Activated CD4-positive, alpha-beta T cell treated with anti-CD3 and anti-CD28 coated beads for 48 hours (primary cell): Measurements from ENCODE around the gene AGTRAP.

Source experiments
- DNase-seq: peaks from one replicate; pipeline ENCODE4 v3.0.0-alpha.2; 2020

The AGTRAP gene

DNA sequence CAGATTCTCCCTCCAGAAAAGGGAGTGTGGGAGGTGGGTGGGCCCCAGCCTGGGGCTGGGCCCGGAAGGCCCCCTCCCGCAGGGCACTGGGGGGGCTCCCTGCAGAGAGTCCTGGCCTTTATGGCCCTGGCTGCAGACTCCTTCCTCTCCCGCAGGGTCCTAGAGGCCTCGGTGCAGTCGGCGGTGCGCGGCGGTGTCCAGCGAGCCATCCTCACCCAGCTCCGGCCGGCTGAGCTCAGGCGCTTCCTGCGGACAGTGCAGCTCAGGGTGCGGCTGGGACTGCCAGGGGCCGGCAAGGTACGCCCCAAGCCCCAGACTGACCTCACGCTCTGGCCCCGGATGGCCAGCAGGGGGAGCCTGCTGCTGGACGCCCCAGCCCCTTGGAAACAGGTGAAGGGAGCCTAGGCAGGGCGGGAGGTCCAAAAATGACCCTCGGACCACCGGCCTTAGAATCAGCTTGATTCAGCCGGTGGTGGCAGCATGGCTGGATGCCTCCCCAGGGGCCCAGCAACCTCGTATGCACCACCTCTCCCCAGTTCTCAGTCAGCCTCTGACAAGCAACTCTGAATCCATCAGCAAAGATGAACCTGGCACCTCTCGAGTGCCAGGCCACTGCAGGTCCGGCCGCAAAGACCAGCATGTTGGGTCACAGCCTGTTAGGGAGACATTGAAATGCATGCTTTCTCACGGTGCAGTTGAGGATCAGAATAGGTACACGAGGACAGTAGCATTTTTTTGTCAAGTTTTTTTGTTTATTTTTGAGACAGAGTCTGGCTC lies 49.2 kb downstream of the AGTRAP start:
- peak; percentile 47 for DNase-seq

DNA sequence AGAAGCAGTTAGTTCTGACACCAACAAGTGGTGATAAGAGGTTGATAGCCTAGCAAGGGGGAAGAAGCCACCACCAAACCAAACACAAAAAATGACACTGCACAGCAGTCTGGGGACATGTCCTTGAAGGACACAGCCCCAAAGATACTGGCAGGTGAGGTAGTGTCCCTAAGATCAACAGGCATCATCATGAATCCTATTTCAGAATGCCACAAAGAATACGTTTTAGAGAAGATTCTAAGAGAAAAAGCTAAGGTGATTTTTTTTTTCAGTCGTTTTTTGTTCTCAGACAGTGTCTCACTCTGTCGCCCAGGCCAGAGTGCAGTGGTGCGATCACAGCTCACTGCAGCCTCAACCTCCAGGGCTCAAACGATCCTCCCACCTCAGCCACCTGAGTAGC lies 50.2 kb downstream of the AGTRAP start:
- DNase-seq, result no peak

DNA sequence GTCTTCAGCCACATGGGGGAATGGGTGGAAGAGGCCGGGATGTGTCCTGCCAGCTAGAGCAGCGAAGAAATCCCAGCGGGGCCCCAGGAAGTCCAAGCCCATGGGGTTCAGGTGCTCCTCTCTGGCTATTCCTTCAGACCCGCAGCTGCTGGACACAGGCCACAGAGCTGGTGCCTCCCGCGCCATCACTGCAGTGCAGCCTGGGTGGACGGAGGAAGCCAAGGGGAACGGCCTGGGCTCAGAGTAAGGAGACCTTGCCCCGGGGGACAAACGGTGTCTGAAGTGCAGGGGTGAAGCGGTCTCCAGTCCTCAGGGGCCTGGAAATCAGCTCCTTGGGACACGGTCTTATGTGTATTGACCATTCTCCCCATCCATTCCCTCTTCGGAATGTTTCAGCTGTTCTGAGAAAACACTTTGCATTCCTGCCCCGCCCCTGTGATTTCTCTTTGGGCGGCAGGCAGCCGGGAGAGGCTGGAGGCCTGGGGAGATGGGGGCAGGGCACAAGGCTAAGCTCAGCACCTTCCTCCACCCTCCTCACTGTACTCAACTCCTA lies 51.4 kb downstream of the AGTRAP start:
- DNase-seq, result no peak

DNA sequence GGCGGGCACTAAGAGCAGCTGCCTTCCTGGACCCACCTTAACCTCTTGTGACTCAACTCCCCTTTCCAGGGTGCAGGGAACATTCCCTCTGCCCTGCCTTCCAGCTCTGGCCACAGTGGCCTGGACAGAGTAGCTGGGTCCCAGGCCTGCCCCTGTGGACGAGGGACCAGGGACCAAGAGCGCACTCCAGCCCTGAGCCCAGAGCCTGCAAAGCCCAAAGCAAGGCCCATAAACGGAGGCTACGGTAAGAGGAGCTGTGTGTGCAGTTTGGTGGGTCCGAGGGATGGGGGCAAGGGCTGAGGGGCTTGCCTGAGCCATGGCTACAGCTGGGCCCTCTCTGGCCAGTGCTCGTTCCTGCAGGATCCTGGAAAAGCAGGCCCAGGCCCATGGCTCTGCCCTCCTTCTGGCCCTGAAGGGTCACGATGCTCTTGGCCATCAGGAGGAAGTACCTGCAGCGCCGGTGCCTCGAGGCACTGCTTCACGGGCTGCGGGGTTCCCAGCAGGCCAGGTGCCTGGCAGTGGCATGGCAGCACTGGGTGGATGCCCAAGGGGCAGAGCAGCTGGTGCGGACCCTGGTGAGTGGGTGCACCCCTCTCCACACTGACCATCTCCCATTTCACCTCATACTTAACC lies 52.0 kb downstream of the AGTRAP start:
- no peak for DNase-seq

DNA sequence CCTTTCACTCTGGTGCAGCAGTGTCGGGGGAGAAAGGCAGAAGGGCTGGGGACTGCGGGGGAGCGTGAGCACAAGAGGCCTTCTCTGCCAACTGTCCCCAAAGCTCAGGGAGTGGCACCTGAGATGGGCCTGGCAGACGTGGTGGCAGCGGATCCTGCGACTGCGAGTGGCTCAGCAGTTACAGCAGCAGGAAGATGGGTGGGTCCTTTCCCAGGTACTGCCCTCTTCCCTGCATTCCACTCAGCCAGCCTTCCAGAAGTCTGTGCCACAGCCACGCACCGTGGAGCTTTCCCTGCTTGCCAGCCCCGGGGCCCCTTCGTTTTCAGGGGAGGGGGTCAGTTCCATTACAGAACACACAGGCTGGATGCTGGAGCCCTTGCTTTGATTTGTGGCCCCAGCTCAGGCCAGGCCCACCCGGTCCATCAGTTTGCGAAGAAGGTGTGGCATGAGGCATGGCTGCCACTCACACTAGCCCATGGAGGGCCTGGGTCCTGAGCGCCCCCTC lies 52.7 kb downstream of the AGTRAP start:
- no peak for DNase-seq

DNA sequence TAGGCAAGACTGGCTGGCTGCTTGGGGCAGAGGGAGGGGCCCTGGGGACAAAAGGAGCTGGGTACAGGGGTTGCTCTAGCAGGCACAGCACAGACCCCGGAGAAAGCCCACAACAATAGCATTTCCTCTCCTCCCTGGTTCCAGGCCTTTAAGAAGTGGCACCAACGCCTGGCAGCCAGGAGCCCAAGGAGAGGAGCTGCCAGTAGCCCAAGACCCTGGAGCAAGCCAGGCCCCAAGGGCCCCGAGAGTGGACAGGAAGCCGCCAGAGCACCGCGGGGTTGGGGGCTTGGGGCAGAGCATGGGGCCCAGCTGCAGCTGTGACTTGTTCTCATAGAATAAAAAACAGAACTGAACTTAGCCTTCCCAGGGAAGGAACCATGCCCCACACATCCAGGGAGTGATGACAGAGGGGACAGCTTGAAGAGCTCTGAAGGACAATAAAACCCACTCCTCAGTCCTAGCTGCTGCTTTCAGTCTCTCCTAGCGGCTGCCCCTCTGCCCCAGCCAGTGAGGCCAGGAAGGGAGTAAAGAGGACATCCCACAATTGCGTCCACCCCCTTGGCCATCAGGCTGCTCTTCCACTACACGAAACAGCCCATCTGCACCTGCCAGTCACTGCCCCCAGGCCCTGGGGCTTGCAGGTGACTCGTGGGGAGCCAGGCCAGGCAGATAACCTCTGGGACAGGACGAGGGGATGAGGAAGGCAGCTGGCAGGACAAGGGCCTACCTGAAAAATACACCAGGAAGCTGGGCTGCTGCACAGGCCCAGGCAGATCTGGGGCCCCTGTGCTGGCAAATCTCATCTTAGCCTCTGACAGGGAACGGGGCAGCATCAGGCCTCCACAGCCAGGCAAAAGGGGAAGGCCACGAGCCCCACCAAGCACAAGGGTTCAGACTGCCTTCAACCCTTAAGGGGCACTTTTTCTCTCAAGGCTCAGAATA lies 53.5 kb downstream of the AGTRAP start:
- no peak for DNase-seq

DNA sequence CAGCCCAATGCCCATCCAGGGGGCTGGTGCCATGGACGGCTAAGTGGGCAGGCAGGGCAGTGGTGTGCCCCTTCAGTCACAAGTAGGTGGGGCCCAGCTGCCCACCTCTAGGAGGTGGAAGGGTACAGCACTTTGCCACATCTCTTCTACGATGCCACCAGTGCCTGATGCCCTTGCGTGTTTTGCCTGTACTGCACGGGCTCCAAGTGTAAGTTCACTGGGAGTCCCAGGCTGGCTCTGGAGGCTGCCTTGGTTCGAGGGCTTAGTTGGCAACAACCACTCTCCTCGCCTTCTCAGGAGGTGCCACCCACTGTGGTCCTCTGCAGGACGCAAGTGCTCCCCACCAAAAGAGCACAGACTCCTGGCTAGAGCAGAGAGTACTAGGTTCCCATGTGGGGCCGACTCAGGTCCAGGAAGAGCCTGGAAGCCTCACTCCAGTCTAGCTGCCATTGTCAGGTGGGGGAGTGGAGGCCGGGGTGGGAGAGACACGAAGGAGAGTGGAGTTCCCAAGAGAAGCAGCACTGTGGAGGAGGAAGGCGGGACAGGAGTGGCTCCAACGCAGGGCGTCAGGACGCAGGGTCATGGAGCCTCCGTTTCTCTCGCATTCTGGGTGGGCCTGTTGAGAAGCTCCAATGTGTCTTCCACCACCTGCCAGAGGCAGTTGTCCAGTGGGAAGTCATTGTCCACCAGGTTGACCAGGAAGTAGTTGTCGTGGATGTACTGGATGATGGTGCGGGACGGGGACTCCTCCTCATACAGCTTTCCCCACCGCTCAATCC lies 54.4 kb downstream of the AGTRAP start:
- no peak for DNase-seq

DNA sequence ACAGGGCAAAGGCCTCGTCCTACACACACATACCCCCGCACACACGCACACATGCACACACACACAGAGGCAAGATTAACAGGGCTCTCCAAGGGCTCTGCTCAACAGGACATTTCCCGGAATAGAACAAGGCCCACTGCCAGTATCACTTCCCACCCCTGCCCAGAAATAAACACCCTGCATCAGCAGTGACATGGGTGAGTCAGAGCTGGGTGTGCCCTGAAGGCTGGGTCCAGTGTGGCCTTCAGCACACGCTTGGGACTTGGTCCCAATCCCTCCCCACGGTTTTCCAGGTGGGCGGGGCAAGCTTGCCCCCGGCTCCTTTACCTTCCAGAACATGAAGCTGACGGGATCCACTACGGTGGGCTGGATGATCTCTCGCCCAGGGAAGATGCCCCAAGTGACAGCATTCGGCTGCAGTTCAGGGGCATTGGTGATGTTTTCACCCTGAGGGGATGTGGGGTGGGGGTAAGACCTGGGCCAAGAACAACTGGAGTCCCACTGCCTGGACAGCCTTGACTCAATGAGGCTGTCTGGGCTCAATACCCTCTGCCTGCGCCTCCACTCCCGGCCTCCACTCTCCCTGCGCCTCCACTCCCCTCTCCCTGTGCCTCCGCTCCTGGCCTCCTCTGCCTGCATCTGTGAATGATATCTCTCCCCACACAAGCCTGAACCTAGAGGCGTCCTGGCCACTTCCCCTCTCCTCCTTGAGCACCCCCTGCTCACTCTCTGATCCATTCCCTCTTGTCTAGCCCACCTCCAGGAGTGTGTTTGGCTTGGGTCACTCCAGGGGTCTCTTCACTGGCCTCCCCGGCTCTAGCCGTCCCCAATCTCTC lies 55.2 kb downstream of the AGTRAP start:
- DNase-seq, result no peak

DNA sequence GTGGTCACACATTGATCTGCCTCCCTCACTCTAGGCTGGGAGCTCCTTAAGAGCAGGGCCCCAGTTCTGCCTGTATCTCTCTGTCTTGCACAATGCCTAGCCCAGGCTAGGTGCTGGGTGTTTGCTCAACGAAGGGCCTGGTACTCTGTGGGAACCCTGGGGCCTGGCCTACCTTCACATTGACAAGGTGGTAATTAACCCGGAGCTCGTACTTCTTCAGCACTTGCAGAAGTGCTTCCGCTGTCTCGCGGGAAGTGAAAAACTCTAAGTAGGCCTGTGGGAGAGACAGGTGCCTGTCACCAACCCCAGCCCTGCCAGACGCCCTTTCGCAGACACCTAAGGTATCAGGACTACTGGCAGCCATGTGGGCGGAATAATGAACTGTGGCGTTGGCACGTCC lies 56.2 kb downstream of the AGTRAP start:
- no peak for DNase-seq

DNA sequence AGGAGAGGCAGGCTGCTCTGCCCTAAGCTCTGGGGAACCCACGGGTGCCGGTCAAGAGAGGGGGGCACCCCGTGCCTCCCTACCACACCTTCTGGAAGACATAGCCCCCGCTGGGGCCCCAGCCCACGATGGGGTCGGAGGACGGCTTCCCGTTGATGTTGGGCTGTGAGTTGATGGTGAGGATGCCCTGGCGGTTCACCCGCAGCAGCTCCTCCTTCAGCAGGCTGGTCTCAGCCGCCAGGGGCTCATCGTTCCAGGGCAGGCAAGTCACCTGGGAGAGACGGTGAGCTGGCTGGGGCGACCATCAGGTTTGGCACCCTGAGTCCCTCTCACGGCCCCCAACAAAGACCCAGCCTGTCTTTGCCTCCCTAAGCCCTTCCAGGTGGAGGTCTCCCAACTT lies 57.9 kb downstream of the AGTRAP start:
- no peak for DNase-seq

DNA sequence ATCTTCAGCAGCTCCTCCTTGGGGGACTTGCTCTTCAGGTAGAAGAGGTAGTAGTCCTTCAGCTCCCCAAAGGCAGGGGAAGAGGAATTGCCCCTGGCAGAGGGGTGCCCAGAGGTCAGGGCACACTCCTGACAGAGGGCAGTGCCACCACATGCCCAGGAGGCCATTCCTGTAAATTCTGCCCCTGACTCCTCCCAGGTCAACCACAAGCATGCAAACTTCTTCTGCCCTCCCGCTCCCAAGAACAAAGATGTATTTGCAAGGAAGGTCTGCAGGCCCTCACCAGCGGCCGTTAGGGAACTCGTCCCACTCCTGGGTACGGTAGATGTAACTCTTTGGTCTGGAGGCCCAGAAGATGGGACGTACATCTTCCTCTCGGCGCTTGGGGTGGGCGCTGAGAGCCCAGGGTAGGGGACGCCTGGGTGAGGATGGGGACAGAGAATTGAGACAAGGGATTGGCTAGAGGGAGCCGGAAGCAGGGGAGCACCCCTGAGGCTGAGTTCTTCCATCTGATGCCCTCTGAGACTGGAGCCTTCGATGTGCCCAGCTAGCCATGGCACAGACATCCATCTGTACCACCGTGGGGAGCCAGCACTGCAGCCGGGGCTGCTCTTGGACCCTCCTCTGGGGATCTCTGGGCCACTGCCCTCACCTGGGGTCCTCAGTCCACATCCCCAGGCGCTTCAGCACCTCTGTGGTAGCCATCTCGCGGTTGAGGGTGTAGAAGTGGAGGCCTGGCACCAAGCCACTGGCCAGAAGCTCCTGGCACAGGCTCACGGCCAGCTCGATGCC lies 58.7 kb downstream of the AGTRAP start:
- no peak for DNase-seq

DNA sequence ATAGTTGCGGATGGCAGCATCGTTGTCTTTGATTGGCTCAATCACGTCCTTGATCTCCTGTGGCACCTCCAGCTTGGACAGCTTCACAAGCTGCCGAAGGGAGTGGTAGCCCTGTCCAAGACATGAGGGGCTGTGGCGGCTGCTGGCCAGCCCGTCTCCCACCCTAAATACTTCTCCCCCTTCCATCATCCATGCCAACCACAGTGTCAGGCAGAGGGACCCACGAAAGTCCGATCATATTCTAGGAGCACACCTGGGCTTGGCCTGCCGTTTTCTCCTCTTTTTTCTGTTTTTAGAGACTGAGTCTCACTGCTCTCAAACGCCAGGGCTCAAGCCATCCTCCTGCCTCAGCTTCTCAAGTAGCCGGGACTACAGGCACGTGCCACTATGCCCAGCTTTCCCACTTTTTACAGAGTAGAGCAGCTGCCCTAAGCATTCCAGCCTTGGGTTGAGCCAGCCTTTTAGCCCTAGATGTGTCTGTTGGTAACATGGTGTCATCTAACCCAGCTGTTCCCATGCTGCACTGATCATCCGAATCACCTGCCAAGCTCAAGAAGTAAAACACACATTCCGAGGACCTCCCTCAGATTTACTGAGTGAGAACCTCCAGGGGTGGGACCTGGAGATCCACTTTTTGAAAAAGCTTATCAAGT lies 59.4 kb downstream of the AGTRAP start:
- DNase-seq, result no peak

DNA sequence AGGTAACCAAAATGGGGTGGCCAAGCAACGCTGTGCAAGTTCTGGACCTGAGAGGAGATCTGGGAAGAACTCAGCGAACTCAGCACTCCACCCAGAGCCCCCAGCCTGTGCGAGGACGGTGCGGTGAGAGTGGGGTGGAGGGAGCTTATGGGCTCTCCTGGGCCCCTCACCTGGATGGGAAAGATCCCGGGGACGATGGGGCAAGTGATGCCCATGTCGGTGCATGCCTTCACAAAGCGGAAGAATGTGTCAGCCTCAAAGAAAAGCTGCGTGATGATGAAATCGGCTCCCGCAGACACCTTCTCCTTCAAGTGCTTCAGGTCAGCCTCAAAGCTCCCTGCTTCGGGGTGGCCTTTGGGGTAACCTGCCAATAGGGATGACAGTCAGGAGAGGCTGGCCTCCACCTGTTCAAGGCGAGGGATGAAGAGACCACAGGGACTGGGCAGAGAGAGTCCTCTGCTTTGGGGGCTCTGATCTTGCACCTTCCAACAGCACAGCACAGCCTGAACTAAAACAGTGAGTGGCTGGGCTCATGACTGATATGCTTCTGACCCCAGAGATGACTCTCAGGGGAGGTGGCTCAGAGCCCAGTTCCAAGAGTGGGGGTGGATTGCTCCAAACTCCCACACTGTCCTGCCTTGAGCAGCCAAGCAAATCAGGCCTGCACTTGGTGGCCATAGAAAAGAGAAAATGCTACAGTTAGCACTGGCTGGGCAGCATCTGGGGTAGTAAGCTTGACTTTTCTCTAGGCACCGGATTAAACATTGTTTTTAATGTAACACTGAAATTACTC lies 60.3 kb downstream of the AGTRAP start:
- no peak for DNase-seq

DNA sequence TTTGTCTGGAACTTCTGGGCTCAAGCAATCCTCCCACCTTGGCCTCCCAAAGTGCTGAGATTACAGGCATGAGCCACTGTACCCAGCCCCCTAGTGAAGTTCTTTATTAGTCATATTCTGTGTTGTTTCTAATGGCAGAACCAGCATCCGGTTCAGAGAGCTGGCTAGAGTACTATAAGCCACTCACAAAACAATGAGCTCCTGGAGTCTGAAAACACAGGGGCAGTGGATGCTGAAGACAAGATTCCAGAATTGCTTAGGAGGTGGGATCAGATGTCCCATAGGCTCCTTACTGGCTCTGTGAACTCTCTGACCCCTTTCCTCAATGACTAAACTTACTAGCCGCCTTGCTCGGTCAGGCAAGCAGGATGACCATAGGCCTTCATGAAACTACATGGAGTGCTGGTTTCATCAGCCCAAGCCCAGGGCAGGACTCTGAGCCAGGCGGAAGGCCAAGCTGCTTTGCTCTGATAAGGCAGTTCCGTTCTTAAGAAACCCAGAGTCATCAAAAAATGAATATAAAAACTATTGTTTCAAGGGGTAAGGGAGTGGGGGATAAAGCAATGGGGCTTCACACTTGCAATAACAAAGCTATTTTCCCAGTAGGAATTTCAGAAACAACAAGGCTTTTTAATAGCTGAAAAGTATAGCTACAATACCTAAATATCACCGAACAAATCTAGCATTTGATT lies 61.7 kb downstream of the AGTRAP start:
- no peak for DNase-seq

DNA sequence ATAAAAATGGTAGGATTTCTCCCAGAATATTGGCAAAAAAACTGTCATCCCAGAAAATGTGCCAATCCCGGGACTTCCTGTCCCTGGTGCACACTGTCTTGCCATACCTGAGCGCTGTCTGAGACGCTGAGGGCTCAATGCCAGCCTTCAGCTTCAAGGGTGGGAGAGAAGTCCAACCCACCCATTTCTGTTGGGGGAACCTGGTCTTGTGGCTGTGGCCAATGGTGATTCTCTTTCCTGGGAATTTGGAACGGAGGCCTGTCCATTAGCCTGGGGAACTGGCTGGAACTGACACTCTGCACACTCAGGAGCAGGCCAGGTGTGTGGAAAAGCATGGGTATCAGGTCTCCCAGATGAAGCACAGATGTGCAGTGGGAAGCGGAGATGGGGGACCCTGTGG lies 63.2 kb downstream of the AGTRAP start:
- no peak for DNase-seq

DNA sequence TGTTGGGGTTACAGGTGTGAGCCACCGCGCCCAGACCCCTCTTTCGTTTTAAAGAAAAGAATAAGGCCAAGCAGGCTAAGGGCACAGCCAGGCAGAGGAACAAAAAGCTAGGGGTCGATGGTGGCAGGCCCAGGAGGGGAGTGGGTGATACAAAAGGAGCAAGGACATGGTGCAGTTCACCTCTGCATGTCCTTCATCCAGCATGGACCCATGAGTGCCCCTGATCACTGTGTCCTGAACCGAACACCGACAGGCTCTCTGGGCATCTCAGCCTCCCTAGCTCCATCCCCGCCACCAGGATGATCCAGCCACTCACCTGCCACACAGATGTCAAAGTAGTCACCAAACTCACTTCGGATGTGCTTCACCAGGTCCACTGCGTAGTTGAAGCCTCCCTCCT lies 64.0 kb downstream of the AGTRAP start:
- no peak for DNase-seq

DNA sequence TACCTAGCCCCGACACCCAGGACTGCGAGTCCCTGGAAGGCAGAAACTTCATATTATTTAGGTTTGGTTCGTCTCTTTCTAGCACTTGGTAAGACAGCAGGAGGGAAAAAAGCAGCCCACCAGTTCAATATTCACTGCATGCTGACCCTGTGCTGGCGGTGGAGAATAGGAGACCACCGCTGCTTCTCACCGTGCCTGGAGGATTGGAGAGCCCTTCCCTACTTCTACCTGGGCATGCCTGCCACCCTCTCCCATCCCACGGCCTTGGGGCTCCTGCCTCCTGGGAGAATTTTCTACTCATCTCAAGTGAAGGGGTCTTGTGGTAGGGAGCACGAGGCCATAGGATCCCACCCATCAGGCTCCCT lies 64.4 kb downstream of the AGTRAP start:
- no peak for DNase-seq
